AG04449 (cell line): ENCODE data around the gene CCDC197.

Experiments
- CTCF ChIA-PET: fragments of 350-600 bp; formaldehyde crosslinking; extraction: SDS; loops from one replicate; lab custom pipeline; 2021; ENCODE audit warnings: antibody characterized with exemption; lab: Yijun Ruan, JAX
- POLR2A ChIA-PET: fragments of 400-600, 350-600 bp; formaldehyde crosslinking; extraction: SDS; loops from one replicate; lab custom pipeline; 2020; ENCODE audit warnings: antibody characterized with exemption, inconsistent platforms; lab: Yijun Ruan, JAX
- DNase-seq: peaks from one replicate; pipeline ENCODE4 v3.0.0-alpha.2; 2010; ENCODE audit warnings: low read depth, low spot score
- H3K4me3 ChIP-seq: 2 replicates; pipeline ENCODE4 v1.5.1; 2011; ENCODE audit warnings: low read depth, mild to moderate bottlenecking, control low read depth, low read length
- CTCF ChIP-seq: IDR thresholded peaks from one replicate; pipeline ENCODE4 v1.5.1; 2011; ENCODE audit warnings: mild to moderate bottlenecking, moderate library complexity, low read length, control low read depth, inconsistent platforms; ENCODE audit not compliant: insufficient read depth; ENCODE audit errors: missing control alignments

CCDC197 gene

GRCh38 chr14:94004015-94004414 lies 6.9 kb downstream of the CCDC197 start:
- no peak overlapping the region for H3K4me3 ChIP-seq
- no peak for DNase-seq
- CTCF ChIA-PET: interaction anchor here (1.0 to 12.0 kb wide), 12 partner anchors 9 to 134 kb away, joined by 3 to 472 read pairs (median 4); partner anchors contain the start of genes IFI27L2 and OTUB2
- POLR2A ChIA-PET: no interaction called here
- no peak for TF ChIP-seq CTCF

GRCh38 chr14:94005324-94006073 lies 8.4 kb downstream of the CCDC197 start:
- H3K4me3 ChIP-seq: no peak overlapping the region
- CTCF ChIA-PET: interaction anchor here (0.6 to 12.0 kb wide), 12 partner anchors 9 to 351 kb away, joined by 3 to 472 read pairs (median 4); partner anchors contain the start of gene IFI27L2
- peak; percentile 45 for TF ChIP-seq CTCF
- no peak for DNase-seq
- POLR2A ChIA-PET: no interaction called here

- H3K4me3 ChIP-seq: no peak overlapping the region
- no peak for DNase-seq
- ChIA-PET POLR2A (no interaction called here), CTCF (interaction anchor here (1.2 to 6.9 kb wide), 2 partner anchors 28 to 68 kb away, joined by 3 to 48 read pairs; no protein-coding TSS in a partner anchor)
- no peak for TF ChIP-seq CTCF
These were observed 11.1 kb downstream of the CCDC197 start for GRCh38 chr14:94008234-94008633.

GRCh38 chr14:94009767-94010166 lies 12.7 kb downstream of the CCDC197 start:
- no peak for DNase-seq
- ChIA-PET CTCF (interaction anchor here (1.0 to 6.9 kb wide), 5 partner anchors 70 to 171 kb away, joined by 3 to 48 read pairs (median 4); no protein-coding TSS in a partner anchor), POLR2A (no interaction called here)

GRCh38 chr14:94010625-94011024 lies 13.5 kb downstream of the CCDC197 start:
- CTCF ChIA-PET: interaction anchor here (0.9 to 6.9 kb wide), 8 partner anchors 8 to 126 kb away, joined by 3 to 48 read pairs (median 6); no protein-coding TSS in a partner anchor
- POLR2A ChIA-PET: no interaction called here
- H3K4me3 ChIP-seq: no peak overlapping the region
- DNase-seq: no peak
- TF ChIP-seq CTCF: no peak

More at GRCh38 chr14:94009767-94010166, 12.7 kb downstream of the CCDC197 start:
- H3K4me3 ChIP-seq: no peak overlapping the region
- no peak for TF ChIP-seq CTCF

- DNase-seq: no peak
These were observed 14.7 kb downstream of the CCDC197 start for GRCh38 chr14:94011795-94012194.

More at GRCh38 chr14:94011795-94012194, 14.7 kb downstream of the CCDC197 start:
- TF ChIP-seq CTCF: no peak
- ChIA-PET POLR2A (interaction anchor here (0.8 kb wide), 1 partner anchor 27 kb away, joined by 4 read pairs; no protein-coding TSS in a partner anchor), CTCF (interaction anchor here (0.9 to 6.9 kb wide), 9 partner anchors 9 to 125 kb away, joined by 3 to 48 read pairs (median 5); no protein-coding TSS in a partner anchor)
- no peak overlapping the region for H3K4me3 ChIP-seq
